ENCODE results near the gene BPIFB4.

- TF ChIP-seq CTCF (conservative IDR thresholded peaks at IDR 0.05) (no peak), ZFX (IDR thresholded peaks at IDR 0.05) (no peak)
These were observed 6.6 kb upstream of the BPIFB4 start for GRCh38 chr20:33072813-33073212.
